ENCODE measurements around the gene ADGRG6.
"Not testable (repeated sequence)": the region's sequence is repeated elsewhere in the genome, so short reads cannot be mapped to it uniquely, and the experiment has no call there.

ADGRG6 gene

GRCh38 chr6:142346166-142346565 is 44.4 kb downstream of the ADGRG6 start:
- not testable (repeated sequence) for DNase-seq (ENCODE audit: low read depth in 2 of 2)

GRCh38 chr6:142349215-142349823 is 47.5 kb downstream of the ADGRG6 start:
- no peak for DNase-seq (ENCODE audit: low read depth in 2 of 2)

- DNase-seq (ENCODE audit: low read depth in 2 of 2), result no peak
These were observed 48.5 kb downstream of the ADGRG6 start for GRCh38 chr6:142350309-142350708.

- no peak for DNase-seq (ENCODE audit: low read depth in 2 of 2)
These were observed 51.9 kb downstream of the ADGRG6 start for GRCh38 chr6:142353690-142354089.

GRCh38 chr6:142354650-142355049 is 52.8 kb downstream of the ADGRG6 start:
- DNase-seq (ENCODE audit: low read depth in 2 of 2), result no peak

- no peak for DNase-seq (ENCODE audit: low read depth in 2 of 2)
These were observed 53.8 kb downstream of the ADGRG6 start for GRCh38 chr6:142355520-142356174.

GRCh38 chr6:142356201-142356883 is 54.5 kb downstream of the ADGRG6 start:
- no peak for DNase-seq (ENCODE audit: low read depth in 2 of 2)

GRCh38 chr6:142356884-142357225 is 55.0 kb downstream of the ADGRG6 start:
- DNase-seq (ENCODE audit: low read depth in 2 of 2), result no peak

- no peak for DNase-seq (ENCODE audit: low read depth in 2 of 2)
These were observed 56.1 kb downstream of the ADGRG6 start for GRCh38 chr6:142357879-142358278.

- no peak for DNase-seq (ENCODE audit: low read depth in 2 of 2)
These were observed 57.6 kb downstream of the ADGRG6 start for GRCh38 chr6:142359271-142359960.

GRCh38 chr6:142361345-142361744 is 59.5 kb downstream of the ADGRG6 start:
- DNase-seq (ENCODE audit: low read depth in 2 of 2), result no peak

GRCh38 chr6:142361779-142362750 is 60.3 kb downstream of the ADGRG6 start:
- DNase-seq (ENCODE audit: low read depth in 2 of 2), result no peak

- no peak for DNase-seq (ENCODE audit: low read depth in 2 of 2)
These were observed 65.3 kb downstream of the ADGRG6 start for GRCh38 chr6:142367061-142367460.

GRCh38 chr6:142367501-142368018 is 65.8 kb downstream of the ADGRG6 start:
- no peak for DNase-seq (ENCODE audit: low read depth in 2 of 2)

- DNase-seq (ENCODE audit: low read depth in 2 of 2), result no peak
These were observed 67.5 kb downstream of the ADGRG6 start for GRCh38 chr6:142369266-142369665.

GRCh38 chr6:142372348-142372747 is 70.5 kb downstream of the ADGRG6 start:
- DNase-seq (ENCODE audit: low read depth in 2 of 2), result no peak

- DNase-seq (ENCODE audit: low read depth in 2 of 2), result no peak
These were observed 71.7 kb downstream of the ADGRG6 start for GRCh38 chr6:142373268-142374090.

GRCh38 chr6:142374091-142374770 is 72.4 kb downstream of the ADGRG6 start:
- DNase-seq (ENCODE audit: low read depth in 2 of 2), result no peak

- DNase-seq (ENCODE audit: low read depth in 2 of 2), result no peak
These were observed 73.3 kb downstream of the ADGRG6 start for GRCh38 chr6:142374965-142375733.
